HepG2 (cell line): ENCODE data around the gene COA4.

Experiments
- CEBPB ChIP-seq: IDR thresholded peaks from 2 replicates; pipeline ENCODE4 v1.6.1; 2011; ENCODE audit warnings: low read depth, low read length, improper control_type of control experiment, borderline replicate concordance
- ELF4 ChIP-seq: sonication (generic); formaldehyde crosslinking; IDR thresholded peaks from 2 replicates; pipeline ENCODE4 v1.5.0; 2020; ENCODE audit warnings: missing genetic modification reagents, mild to moderate bottlenecking, moderate library complexity, borderline replicate concordance
- NFE2L2 ChIP-seq: fragments of 150-350 bp; IDR thresholded peaks from 2 replicates; pipeline ENCODE4 v1.6.1; 2014; ENCODE audit warnings: low read length
- RAD21 ChIP-seq: fragments of 450-650 bp; formaldehyde crosslinking; IDR thresholded peaks from 2 replicates; pipeline ENCODE4 v1.5.0; 2020; ENCODE audit warnings: mild to moderate bottlenecking
- SUZ12 ChIP-seq: fragments of 150-350 bp; IDR thresholded peaks from 2 replicates; pipeline ENCODE4 v1.6.1; 2014; ENCODE audit warnings: low read depth, low read length
- TBL1XR1 ChIP-seq: fragments of 150-350 bp; IDR thresholded peaks from 2 replicates; pipeline ENCODE4 v1.6.1; 2014; ENCODE audit warnings: borderline replicate concordance, low read length; ENCODE audit not compliant: partially characterized antibody
- ZFP91 ChIP-seq: sonication (generic); formaldehyde crosslinking; IDR thresholded peaks from 2 replicates; pipeline ENCODE4 v1.9.0; 2022; ENCODE audit warnings: missing genetic modification reagents, mild to moderate bottlenecking, borderline replicate concordance
- ZNF263 ChIP-seq: sonication (generic); formaldehyde crosslinking; IDR thresholded peaks from 2 replicates; pipeline ENCODE4 v1.4.0; 2020; ENCODE audit warnings: missing genetic modification reagents
- ZNF605 ChIP-seq: sonication (generic); formaldehyde crosslinking; IDR thresholded peaks from 2 replicates; pipeline ENCODE4 v1.8.0; 2022; ENCODE audit warnings: mild to moderate bottlenecking, missing genetic modification reagents
- ZNF616 ChIP-seq: sonication (generic); formaldehyde crosslinking; IDR thresholded peaks from 2 replicates; pipeline ENCODE4 v1.5.0; 2020; ENCODE audit warnings: low read depth, mild to moderate bottlenecking, missing genetic modification reagents
- TF ChIP-seq, protein P1 (sequence below): sonication (generic); formaldehyde crosslinking; IDR thresholded peaks from 2 replicates; pipeline ENCODE4 v1.5.0; 2020; ENCODE audit warnings: mild to moderate bottlenecking, missing genetic modification reagents, moderate library complexity

DNA sequence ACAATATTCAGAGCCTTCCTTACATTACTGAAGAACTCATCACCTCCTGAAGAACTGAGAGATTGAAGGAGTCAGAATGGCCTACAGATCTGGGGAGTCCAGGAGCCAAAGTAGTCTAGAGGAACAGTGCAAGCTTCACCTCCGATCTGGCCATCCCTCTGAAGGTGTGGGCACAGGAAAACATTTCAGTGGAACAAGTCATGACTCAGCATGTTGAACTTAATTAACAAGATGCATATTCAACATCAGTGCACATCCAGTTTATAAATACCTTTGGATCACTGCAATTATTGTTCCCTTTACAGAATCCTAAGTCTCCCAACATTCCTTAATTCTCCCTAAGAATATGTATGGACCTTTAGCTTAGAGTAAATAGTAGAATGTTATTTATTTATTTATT is 25.7 kb upstream of the COA4 start:
- TF ChIP-seq, protein P1, sequence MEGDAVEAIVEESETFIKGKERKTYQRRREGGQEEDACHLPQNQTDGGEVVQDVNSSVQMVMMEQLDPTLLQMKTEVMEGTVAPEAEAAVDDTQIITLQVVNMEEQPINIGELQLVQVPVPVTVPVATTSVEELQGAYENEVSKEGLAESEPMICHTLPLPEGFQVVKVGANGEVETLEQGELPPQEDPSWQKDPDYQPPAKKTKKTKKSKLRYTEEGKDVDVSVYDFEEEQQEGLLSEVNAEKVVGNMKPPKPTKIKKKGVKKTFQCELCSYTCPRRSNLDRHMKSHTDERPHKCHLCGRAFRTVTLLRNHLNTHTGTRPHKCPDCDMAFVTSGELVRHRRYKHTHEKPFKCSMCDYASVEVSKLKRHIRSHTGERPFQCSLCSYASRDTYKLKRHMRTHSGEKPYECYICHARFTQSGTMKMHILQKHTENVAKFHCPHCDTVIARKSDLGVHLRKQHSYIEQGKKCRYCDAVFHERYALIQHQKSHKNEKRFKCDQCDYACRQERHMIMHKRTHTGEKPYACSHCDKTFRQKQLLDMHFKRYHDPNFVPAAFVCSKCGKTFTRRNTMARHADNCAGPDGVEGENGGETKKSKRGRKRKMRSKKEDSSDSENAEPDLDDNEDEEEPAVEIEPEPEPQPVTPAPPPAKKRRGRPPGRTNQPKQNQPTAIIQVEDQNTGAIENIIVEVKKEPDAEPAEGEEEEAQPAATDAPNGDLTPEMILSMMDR (CRISPR knock-in tag), result no peak
- TF ChIP-seq CEBPB (no peak), SUZ12 (no peak), ZNF263 (CRISPR knock-in tag) (no peak), ZNF616 (CRISPR knock-in tag) (no peak), ZFP91 (CRISPR knock-in tag) (no peak), RAD21 (CRISPR knock-in tag) (no peak), ZNF605 (no peak), TBL1XR1 (no peak), NFE2L2 (peak; percentile 63), ELF4 (CRISPR knock-in tag) (no peak)
